Keratinocyte (primary cell): Measurements from ENCODE around the gene ABCA12. TPM values are rescaled to one million over a fixed set of nuclear protein-coding genes. Genes with fewer than 3 reads are reported as not detected.

ENCODE experiments used
- DNase-seq: peaks from one replicate; pipeline ENCODE4 v3.0.0-alpha.2; 2011; ENCODE audit warnings: low read depth, missing footprints, low spot score
- FAIRE-seq: peaks from 2 replicates; lab custom pipeline; 2011; peaks lifted over from hg19 to GRCh38; lab: Jason Lieb, UNC
- H2AFZ ChIP-seq: 2 replicates; pipeline ENCODE4 v1.6.0; 2012; ENCODE audit warnings: low read length, control low read depth, inconsistent platforms; ENCODE audit not compliant: control insufficient read depth
- H3K27ac ChIP-seq: 2 replicates; pipeline ENCODE4 v1.5.1; 2011; ENCODE audit warnings: low read length; ENCODE audit not compliant: control insufficient read depth, insufficient read depth
- H3K27me3 ChIP-seq: 3 replicates; pipeline ENCODE4 v1.6.0; 2011; ENCODE audit warnings: low read length; ENCODE audit not compliant: control insufficient read depth, insufficient read depth; ENCODE audit errors: extremely low read depth
- H3K36me3 ChIP-seq, 2 experiments: 2 replicates in 1 of 2; 3 replicates in 1 of 2; pipeline ENCODE4 v1.5.1; 2011; ENCODE audit warnings: low read length in 2 of 2, mild to moderate bottlenecking in 1 of 2; ENCODE audit not compliant: control insufficient read depth in 2 of 2, insufficient read depth in 2 of 2; ENCODE audit errors: extremely low read depth in 1 of 2
- H3K4me1 ChIP-seq: 3 replicates; pipeline ENCODE4 v1.5.1; 2011; ENCODE audit warnings: low read length; ENCODE audit not compliant: control insufficient read depth, insufficient read depth; ENCODE audit errors: extremely low read depth
- H3K4me2 ChIP-seq: 3 replicates; pipeline ENCODE4 v1.6.0; 2011; ENCODE audit warnings: low read depth, low read length; ENCODE audit not compliant: control insufficient read depth, insufficient read depth; ENCODE audit errors: extremely low read depth
- H3K4me3 ChIP-seq, 3 experiments: fragments of 200-600 bp in 1 of 3; sonication (generic) in 1 of 3; 2 replicates in 2 of 3; 3 replicates in 1 of 3; pipeline ENCODE4 v1.5.1; 2011 to 2016; ENCODE audit warnings: low read length in 3 of 3, mild to moderate bottlenecking in 3 of 3, control low read depth in 2 of 3, inconsistent platforms in 1 of 3, low read depth in 1 of 3, mixed read lengths in 1 of 3, mixed run types in 1 of 3, moderate library complexity in 1 of 3; ENCODE audit not compliant: control insufficient read depth in 2 of 3, insufficient read depth in 2 of 3; ENCODE audit errors: extremely low read depth in 1 of 3
- H3K79me2 ChIP-seq: 2 replicates; pipeline ENCODE4 v1.6.0; 2012; ENCODE audit warnings: low read length; ENCODE audit not compliant: control insufficient read depth, insufficient read depth
- H3K9ac ChIP-seq: 3 replicates; pipeline ENCODE4 v1.6.0; 2011; ENCODE audit warnings: low read length; ENCODE audit not compliant: control insufficient read depth, insufficient read depth; ENCODE audit errors: extremely low read depth
- H3K9me1 ChIP-seq: 3 replicates; pipeline ENCODE4 v1.6.0; 2011; ENCODE audit warnings: low read length; ENCODE audit not compliant: control insufficient read depth, insufficient read depth; ENCODE audit errors: extremely low read depth
- H3K9me3 ChIP-seq: 2 replicates; pipeline ENCODE4 v1.5.1; 2012; ENCODE audit warnings: low read depth, low read length; ENCODE audit not compliant: control insufficient read depth
- H4K20me1 ChIP-seq: 3 replicates; pipeline ENCODE4 v1.6.0; 2011; ENCODE audit warnings: low read length; ENCODE audit not compliant: control insufficient read depth, insufficient read depth; ENCODE audit errors: extremely low read depth
- CTCF ChIP-seq, 3 experiments: IDR thresholded peaks in 1 of 3; conservative IDR thresholded peaks in 1 of 3; optimal IDR thresholded peaks in 1 of 3; 2 replicates in 2 of 3; 3 replicates in 1 of 3; pipeline versions ENCODE3 to v1.5.1; 2011; ENCODE audit warnings: low read length in 3 of 3, mild to moderate bottlenecking in 3 of 3, moderate library complexity in 2 of 3, control low read depth in 1 of 3, inconsistent platforms in 1 of 3; ENCODE audit not compliant: insufficient read depth in 2 of 3; ENCODE audit errors: extremely low read depth in 1 of 3
- EZH2 ChIP-seq: IDR thresholded peaks from one replicate; pipeline ENCODE4 v1.6.1; 2012; ENCODE audit warnings: inconsistent platforms, mild to moderate bottlenecking, low read length, moderate library complexity
- dilution Hi-C: fragments of 300-500 bp; cut with MboI; formaldehyde crosslinking; loops from one replicate; pipeline ENCODE4 v1.7.0; 2020; ENCODE audit warnings: low sequenced_read_pairs; ENCODE audit not compliant: extremely low pct_ligation_motif_present
- polyA minus RNA-seq, 3 experiments: library from RNA; depleted of rRNA, polyadenylated mRNA; stranded (reverse); fragments of >200 nt; gene quantifications; 1 replicate in 1 of 3; 2 replicates in 1 of 3; 3 replicates in 1 of 3; pipeline ENCODE4 v1.2.3, GENCODE V29; 2011
- polyA plus RNA-seq, 5 experiments: library from polyadenylated mRNA; depleted of rRNA in 3 of 5; stranded (reverse) in 3 of 5; stranded (forward) in 1 of 5; unstranded in 1 of 5; fragments of >200 nt; gene quantifications; 1 replicate in 1 of 5; 2 replicates in 3 of 5; 3 replicates in 1 of 5; pipeline versions ENCODE4 v1.2.1 to v1.2.3, GENCODE V29; 2011 to 2012; ENCODE audit warnings: missing spikeins in 2 of 5, low read depth in 1 of 5, low replicate concordance in 1 of 5

Gene ABCA12
- 6.0 to 19.2 TPM (median 10.9 TPM) in 3 replicates for polyA plus RNA-seq
- 26.0 TPM for polyA plus RNA-seq (2011; ENCODE audit: low read depth)
- polyA plus RNA-seq (2011; cell fraction: cytosol; rRNA removed) = 2.0 and 4.9 TPM in 2 replicates
- polyA plus RNA-seq (2011; cell fraction: nucleus; rRNA removed) = 18.8 and 28.4 TPM in 2 replicates
- polyA plus RNA-seq (2012; ENCODE audit: low replicate concordance) = 5.3 and 41.1 TPM in 2 replicates
- 8.4 to 47.3 TPM (median 33.6 TPM) in 3 replicates for polyA minus RNA-seq
- 6.1 TPM for polyA minus RNA-seq (2011; cell fraction: cytosol; rRNA and poly(A)+ RNA removed)
- 65.1 and 90.0 TPM in 2 replicates for polyA minus RNA-seq (2011; cell fraction: nucleus; rRNA and poly(A)+ RNA removed)

GRCh38 chr2:215138479-215138878 is at the start of gene ABCA12:
Gene ABCA12 (minus strand): TSS chr2:215138626. CDS start chr2:215138208, 418 bp downstream.
- Histone ChIP-seq H2AFZ (peak within 1 kb of the TSS; percentile 60), H3K36me3 (no peaks in the 10 kb centered on the region), H3K27ac (peak within 1 kb of the TSS; percentile 99), H3K4me3 (peak within 1 kb of the TSS; percentile 30 to 60 (median 48)), H3K9me3 (no peaks in the 10 kb centered on the region), H3K27me3 (no peaks in the 10 kb centered on the region), H3K79me2 (peaks cover 2% of the 10 kb centered on the region), H3K4me1 (peaks cover 52% of the 10 kb centered on the region), H4K20me1 (no peaks in the 10 kb centered on the region), H3K4me2 (peak within 1 kb of the TSS; percentile 94), H3K9ac (peak within 1 kb of the TSS; percentile 82), H3K9me1 (no peaks in the 10 kb centered on the region)
- dilution Hi-C loops = no loop called here
- FAIRE-seq = peak; percentile 26
- TF ChIP-seq CTCF (optimal IDR thresholded peaks at IDR 0.05 in 1 of 3, IDR thresholded peaks at IDR 0.05 in 1 of 3, conservative IDR thresholded peaks at IDR 0.05 in 1 of 3; ENCODE audit: extremely low read depth in 1 of 3, insufficient read depth in 2 of 3, low read length in 3 of 3) (no peak), EZH2 (no peak)
- peak; percentile 38 for DNase-seq

GRCh38 chr2:215188078-215188477 is 49.7 kb upstream of the ABCA12 start:
- Histone ChIP-seq H3K9me3 (no peaks in the 10 kb centered on the region), H3K4me2 (no peak overlapping the region), H3K27me3 (no peaks in the 10 kb centered on the region), H2AFZ (peak overlapping the region; percentile 39), H3K4me3 (no peak overlapping the region), H3K36me3 (no peaks in the 10 kb centered on the region), H3K79me2 (no peaks in the 10 kb centered on the region), H3K27ac (no peak overlapping the region), H3K4me1 (peaks cover 27% of the 10 kb centered on the region), H3K9me1 (no peaks in the 10 kb centered on the region), H3K9ac (no peak overlapping the region), H4K20me1 (no peaks in the 10 kb centered on the region)
- dilution Hi-C loops = no loop called here
- DNase-seq (no peak), FAIRE-seq (peak; percentile 80)
- TF ChIP-seq EZH2 (no peak), CTCF (optimal IDR thresholded peaks at IDR 0.05 in 1 of 3, IDR thresholded peaks at IDR 0.05 in 1 of 3, conservative IDR thresholded peaks at IDR 0.05 in 1 of 3; ENCODE audit: extremely low read depth in 1 of 3, insufficient read depth in 2 of 3, low read length in 3 of 3) (no peak)
